Testis (tissue), 3 donors: ENCODE data around the gene DLG5. TPM values are rescaled to one million over a fixed set of nuclear protein-coding genes. Genes with fewer than 3 reads are reported as not detected.

Source experiments
- DNase-seq: peaks from one replicate; pipeline ENCODE4 v3.0.0-alpha.2; 2019
- H3K27ac ChIP-seq, 2 donors: fragments of 200-600 bp; sonication (generic); one replicate each; pipeline ENCODE4 v1.5.1; 2019
- H3K27me3 ChIP-seq: fragments of 200-600 bp; sonication (generic); one replicate; pipeline ENCODE4 v1.5.1; 2019
- H3K36me3 ChIP-seq: fragments of 200-600 bp; sonication (generic); one replicate; pipeline ENCODE4 v1.5.1; 2017; ENCODE audit warnings: low read depth; ENCODE audit errors: missing control alignments
- H3K4me1 ChIP-seq: fragments of 200-600 bp; sonication (generic); one replicate; pipeline ENCODE4 v1.5.1; 2019
- H3K4me3 ChIP-seq, 2 donors: fragments of 200-600 bp; sonication (generic); one replicate each; pipeline ENCODE4 v1.5.1; 2017 to 2019
- H3K9me3 ChIP-seq: fragments of 200-600 bp; sonication (generic); one replicate; pipeline ENCODE4 v1.5.1; 2017
- CTCF ChIP-seq, 3 experiments: fragments of 450-650 bp in 2 of 3; fragments of 200-600 bp in 1 of 3; sonication (generic) in 1 of 3; IDR thresholded peaks; one replicate each; pipeline ENCODE4 v1.5.1; 2016 to 2019; ENCODE audit warnings: antibody characterized with exemption in 3 of 3, mild to moderate bottlenecking in 2 of 3, moderate library complexity in 1 of 3
- POLR2A ChIP-seq: fragments of 450-650 bp; IDR thresholded peaks from one replicate; pipeline ENCODE4 v1.6.1; 2017; ENCODE audit warnings: antibody characterized with exemption, mild to moderate bottlenecking, moderate library complexity
- WGBS, 2 donors: methylation state at CpG; one replicate each; pipeline ENCODE4 v1.1.5; 2018; 5-methylcytosine and 5-hydroxymethylcytosine counted together
- intact Hi-C: fragments of 100-400 bp; cut with DNase I; formaldehyde crosslinking; loops from one replicate; pipeline ENCODE4 v1.15.1; 2023; ENCODE audit warnings: low total_unique reads
- polyA plus RNA-seq: library from polyadenylated mRNA; stranded (reverse); fragments of 350-450 nt; fragmentation: Illumina TruSeq; extraction: RNeasy Lipid Tissue Mini Kit (QIAGEN cat#74804); gene quantifications from one replicate; pipeline ENCODE4 v1.2.3, GENCODE V29; 2014; ENCODE audit warnings: low read depth, low replicate concordance; ENCODE audit not compliant: insufficient read depth
- total RNA-seq, 2 donors: library from RNA; depleted of rRNA; stranded (reverse); fragments of >200 nt; gene quantifications; one replicate each; pipeline ENCODE4 v1.2.3, GENCODE V29; 2016

Gene DLG5
- total and polyA plus RNA-seq, 3 donors from 2014 or later = 26.9 to 54.8 (median 50.1) TPM

DNA sequence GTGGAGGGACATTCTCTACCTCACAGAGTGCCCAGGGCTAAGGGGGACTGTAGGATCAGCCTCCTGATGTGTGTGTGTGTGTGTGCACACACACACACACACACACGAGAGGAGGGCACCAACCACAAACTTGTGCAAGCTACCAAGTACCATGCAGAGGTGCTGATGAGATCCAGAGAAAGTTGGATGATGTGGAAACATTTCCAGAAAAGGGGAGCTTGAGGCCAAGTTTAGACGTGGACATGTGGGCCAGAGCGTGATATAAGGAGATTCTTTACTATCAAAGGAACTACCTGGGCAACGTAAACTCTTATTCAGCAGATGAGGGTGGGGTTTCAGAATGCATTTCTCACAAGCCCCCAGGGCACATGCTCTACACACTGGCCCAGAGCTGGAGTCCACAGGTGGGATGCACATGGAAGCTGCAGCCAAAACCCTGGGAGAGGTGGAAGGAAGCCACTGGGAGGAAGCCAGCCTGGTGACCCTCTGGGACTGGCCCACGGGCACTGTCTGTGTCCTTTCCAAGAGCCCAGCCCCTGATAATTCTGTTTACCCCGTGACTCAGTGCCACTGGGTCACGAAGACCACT is 53.5 kb downstream of the DLG5 start:
- Histone ChIP-seq H3K27me3 (no peaks in the 10 kb centered on the region), H3K4me3 (no peak overlapping the region), H3K9me3 (no peaks in the 10 kb centered on the region), H3K4me1 (peaks cover 23% of the 10 kb centered on the region), H3K27ac (peak overlapping the region; percentile 59 to 75), H3K36me3 (no peaks in the 10 kb centered on the region)
- no peak for TF ChIP-seq POLR2A
- TF ChIP-seq CTCF (IDR thresholded peaks at IDR 0.05) = no peak
- 78 to 79% methylated on average over 5 to 7 of the region's 7 CpGs for WGBS, 2 donors
- intact Hi-C loops = no loop called here
- DNase-seq = no peak

GRCh38 chr10:77872151-77872946 is 54.2 kb downstream of the DLG5 start:
- TF ChIP-seq CTCF (IDR thresholded peaks at IDR 0.05) (no peak), POLR2A (no peak)
- Histone ChIP-seq H3K9me3 (no peaks in the 10 kb centered on the region), H3K27ac (peak overlapping the region; percentile 59 to 75), H3K27me3 (no peaks in the 10 kb centered on the region), H3K4me3 (no peak overlapping the region), H3K4me1 (peaks cover 18% of the 10 kb centered on the region), H3K36me3 (no peaks in the 10 kb centered on the region)
- WGBS, 2 donors = 58 to 63% methylated on average over 17 to 18 of the region's 18 CpGs
- intact Hi-C loops = no loop called here
- DNase-seq = peak; percentile 86

GRCh38 chr10:77869626-77870420 is 56.7 kb downstream of the DLG5 start:
- intact Hi-C loops = no loop called here
- no peaks in the 10 kb centered on the region for H3K9me3 ChIP-seq
- no peaks in the 10 kb centered on the region for H3K27me3 ChIP-seq
- TF ChIP-seq CTCF (IDR thresholded peaks at IDR 0.05) = no peak
- no peak for TF ChIP-seq POLR2A
- no peak overlapping the region for H3K27ac ChIP-seq
- H3K36me3 ChIP-seq = no peaks in the 10 kb centered on the region
- peaks cover 22% of the 10 kb centered on the region for H3K4me1 ChIP-seq
- H3K4me3 ChIP-seq = no peak overlapping the region
- DNase-seq = no peak
- 79 to 84% methylated on average over 4 of the region's 4 CpGs for WGBS, 2 donors

GRCh38 chr10:77868523-77868922 is 58.0 kb downstream of the DLG5 start:
- no peak for DNase-seq
- no peaks in the 10 kb centered on the region for H3K27me3 ChIP-seq
- peaks cover 18% of the 10 kb centered on the region for H3K4me1 ChIP-seq
- TF ChIP-seq POLR2A = no peak
- TF ChIP-seq CTCF (IDR thresholded peaks at IDR 0.05) = no peak
- H3K36me3 ChIP-seq = no peaks in the 10 kb centered on the region
- H3K4me3 ChIP-seq = no peak overlapping the region
- no peaks in the 10 kb centered on the region for H3K9me3 ChIP-seq
- intact Hi-C loops = no loop called here
- H3K27ac ChIP-seq = no peak overlapping the region
- WGBS, 2 donors = 85 to 88% methylated on average over 3 of the region's 3 CpGs
